ENCODE measurements around the gene LURAP1L.

LURAP1L gene

GRCh38 chr9:12813533-12813932 is 38.7 kb downstream of the LURAP1L start:
- CTCF ChIA-PET: no interaction called here
- DNase-seq (ENCODE audit: extremely low spot score): no peak
- POLR2A ChIA-PET: no interaction called here
- TF ChIP-seq CTCF (IDR thresholded peaks at IDR 0.05; ENCODE audit: control extremely low read depth, extremely low read depth, low read depth, missing control alignments): no peak

GRCh38 chr9:12813960-12814876 is 39.4 kb downstream of the LURAP1L start:
- CTCF ChIA-PET: interaction anchor here (0.5 to 1.6 kb wide), 4 partner anchors 14 to 38 kb away, joined by 3 to 6 read pairs (median 4); no protein-coding TSS in a partner anchor
- POLR2A ChIA-PET: no interaction called here
- DNase-seq (ENCODE audit: extremely low spot score): no peak
- no peak for TF ChIP-seq CTCF (IDR thresholded peaks at IDR 0.05; ENCODE audit: control extremely low read depth, extremely low read depth, low read depth, missing control alignments)

- no peak for DNase-seq (ENCODE audit: extremely low spot score)
- CTCF ChIA-PET: interaction anchor here (0.5 to 1.6 kb wide), 4 partner anchors 14 to 39 kb away, joined by 3 to 6 read pairs (median 4); no protein-coding TSS in a partner anchor
- POLR2A ChIA-PET: no interaction called here
- no peak for TF ChIP-seq CTCF (IDR thresholded peaks at IDR 0.05; ENCODE audit: control extremely low read depth, extremely low read depth, low read depth, missing control alignments)
Observed at GRCh38 chr9:12814877-12815237, 40.0 kb downstream of the LURAP1L start.

GRCh38 chr9:12815888-12816287 is 41.1 kb downstream of the LURAP1L start:
- ChIA-PET POLR2A (no interaction called here), CTCF (interaction anchor here (1.6 kb wide), 1 partner anchor 40 kb away, joined by 6 read pairs; no protein-coding TSS in a partner anchor)
- TF ChIP-seq CTCF (IDR thresholded peaks at IDR 0.05; ENCODE audit: control extremely low read depth, extremely low read depth, low read depth, missing control alignments): no peak
- no peak for DNase-seq (ENCODE audit: extremely low spot score)

- CTCF ChIA-PET: interaction anchor here (1.6 to 2.3 kb wide), 3 partner anchors 14 to 97 kb away, joined by 5 to 6 read pairs (median 5); no protein-coding TSS in a partner anchor
- no peak for TF ChIP-seq CTCF (IDR thresholded peaks at IDR 0.05; ENCODE audit: control extremely low read depth, extremely low read depth, low read depth, missing control alignments)
- DNase-seq (ENCODE audit: extremely low spot score): no peak
- POLR2A ChIA-PET: no interaction called here
Observed at GRCh38 chr9:12816656-12817101, 41.9 kb downstream of the LURAP1L start.

- ChIA-PET POLR2A (no interaction called here), CTCF (interaction anchor here (0.8 to 3.0 kb wide), 9 partner anchors 8 to 98 kb away, joined by 3 to 24 read pairs (median 5); partner anchors contain the start of gene LURAP1L)
- TF ChIP-seq CTCF (IDR thresholded peaks at IDR 0.05; ENCODE audit: control extremely low read depth, extremely low read depth, low read depth, missing control alignments): no peak
- no peak for DNase-seq (ENCODE audit: extremely low spot score)
Observed at GRCh38 chr9:12817702-12818101, 42.9 kb downstream of the LURAP1L start.
